Cardiac muscle cell (in vitro differentiated cells and primary cell): Measurements from ENCODE around the gene RALGAPB. TPM values are rescaled to one million over a fixed set of nuclear protein-coding genes. Genes with fewer than 3 reads are reported as not detected.

Experiments
- DNase-seq, 2 donors: peaks; one replicate each; pipeline versions ENCODE4 v3.0.0 to v3.0.0-alpha.2; 2010 to 2017; ENCODE audit warnings: low read depth in 1 of 2, low spot score in 1 of 2
- H3K27ac ChIP-seq: fragments of 200-600 bp; sonication (generic); 2 replicates; pipeline ENCODE4 v1.5.1; 2016
- H3K27me3 ChIP-seq: fragments of 200-600 bp; sonication (generic); 2 replicates; pipeline ENCODE4 v1.6.0; 2016; ENCODE audit warnings: control low read depth
- H3K36me3 ChIP-seq: fragments of 200-600 bp; sonication (generic); 2 replicates; pipeline ENCODE4 v1.5.1; 2016; ENCODE audit warnings: control low read depth
- H3K4me1 ChIP-seq: fragments of 200-600 bp; sonication (generic); 2 replicates; pipeline ENCODE4 v1.8.1; 2017; ENCODE audit warnings: low read depth, mild to moderate bottlenecking, mixed run types
- H3K4me3 ChIP-seq: fragments of 200-600 bp; sonication (generic); 2 replicates; pipeline ENCODE4 v1.5.1; 2016; ENCODE audit warnings: mild to moderate bottlenecking
- H3K9me3 ChIP-seq: fragments of 200-600 bp; sonication (generic); 2 replicates; pipeline ENCODE4 v1.5.1; 2017; ENCODE audit warnings: low read depth, mild to moderate bottlenecking, control low read depth
- CTCF ChIP-seq: IDR thresholded peaks from 2 replicates; pipeline ENCODE4 v1.5.1; 2012; ENCODE audit warnings: low read depth, mild to moderate bottlenecking, low read length
- polyA plus RNA-seq: library from polyadenylated mRNA; unstranded; fragments of >200 nt; fragmentation: Nextera tagmentation; extraction: Ambion mirVana; gene quantifications from 2 replicates; pipeline ENCODE4 v1.2.1, GENCODE V29; 2016
- total RNA-seq: library from RNA; depleted of rRNA; stranded (reverse); fragments of >200 nt; gene quantifications from 2 replicates; pipeline ENCODE4 v1.2.3, GENCODE V29; 2016

RALGAPB gene
- total RNA-seq = 16.5 and 20.3 TPM in 2 replicates
- polyA plus RNA-seq = 10.3 and 11.0 TPM in 2 replicates

GRCh38 chr20:38472513-38473366 lies at the start of gene RALGAPB:
RALGAPB (plus strand) TSS chr20:38472843; CDS start chr20:38488433, 15,590 bp downstream.
- peaks cover 8% of the 10 kb centered on the region for H3K4me1 ChIP-seq
- peak; percentile 98 to 100 for DNase-seq
- H3K27ac ChIP-seq = peak within 1 kb of the TSS; percentile 97
- no peaks in the 10 kb centered on the region for H3K36me3 ChIP-seq
- H3K27me3 ChIP-seq = no peaks in the 10 kb centered on the region
- no peaks in the 10 kb centered on the region for H3K9me3 ChIP-seq
- peak; percentile 45 for TF ChIP-seq CTCF
- peak within 1 kb of the TSS; percentile 85 for H3K4me3 ChIP-seq

GRCh38 chr20:38423541-38423940 lies 49.1 kb upstream of the RALGAPB start:
- no peak for TF ChIP-seq CTCF
- no peak overlapping the region for H3K27ac ChIP-seq
- DNase-seq = no peak
- no peaks in the 10 kb centered on the region for H3K27me3 ChIP-seq
- H3K4me3 ChIP-seq = no peak overlapping the region
- peaks cover 74% of the 10 kb centered on the region for H3K36me3 ChIP-seq
- no peaks in the 10 kb centered on the region for H3K9me3 ChIP-seq
- no peaks in the 10 kb centered on the region for H3K4me1 ChIP-seq

GRCh38 chr20:38424401-38424800 lies 48.2 kb upstream of the RALGAPB start:
- Histone ChIP-seq H3K4me3 (no peak overlapping the region), H3K9me3 (no peaks in the 10 kb centered on the region), H3K4me1 (no peaks in the 10 kb centered on the region), H3K36me3 (peaks cover 83% of the 10 kb centered on the region), H3K27me3 (no peaks in the 10 kb centered on the region), H3K27ac (no peak overlapping the region)
- no peak for DNase-seq
- no peak for TF ChIP-seq CTCF

- TF ChIP-seq CTCF = no peak
- Histone ChIP-seq H3K36me3 (peaks cover 84% of the 10 kb centered on the region), H3K27me3 (no peaks in the 10 kb centered on the region), H3K27ac (no peak overlapping the region), H3K4me3 (no peak overlapping the region), H3K9me3 (no peaks in the 10 kb centered on the region), H3K4me1 (no peaks in the 10 kb centered on the region)
- peak in 1 of 2 donors; percentile 83 for DNase-seq
Measured at GRCh38 chr20:38426006-38426897, 46.4 kb upstream of the RALGAPB start.

DNA sequence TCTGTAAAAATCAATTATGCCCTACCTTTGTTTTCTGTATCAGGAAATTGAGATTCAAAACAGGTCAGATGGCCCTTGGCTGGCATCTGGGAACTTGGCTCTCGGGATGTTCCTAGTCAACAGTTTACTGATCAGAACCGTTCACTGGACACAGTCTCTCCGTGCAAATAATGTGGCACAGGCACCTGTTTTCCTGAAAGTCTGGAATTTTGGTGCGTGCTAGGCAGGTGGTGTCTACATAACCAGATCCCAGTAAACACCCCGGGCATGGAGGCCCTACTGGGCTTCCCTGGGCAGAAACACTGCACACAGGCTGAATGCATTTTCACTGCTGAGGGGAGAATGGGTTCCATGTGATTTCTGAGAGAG lies 45.0 kb upstream of the RALGAPB start:
- no peaks in the 10 kb centered on the region for H3K9me3 ChIP-seq
- no peak for TF ChIP-seq CTCF
- H3K36me3 ChIP-seq = peaks cover 83% of the 10 kb centered on the region
- no peak overlapping the region for H3K27ac ChIP-seq
- no peaks in the 10 kb centered on the region for H3K4me1 ChIP-seq
- H3K27me3 ChIP-seq = no peaks in the 10 kb centered on the region
- H3K4me3 ChIP-seq = no peak overlapping the region
- DNase-seq = no peak
